ENCODE measurements around the gene EPHB2.

The EPHB2 gene

GRCh38 chr1:22829309-22829989 lies 118.8 kb downstream of the EPHB2 start:
- Histone ChIP-seq H3K27ac (ENCODE audit: extremely low read depth, low read depth, low read length) (no peak overlapping the region), H3K4me3 (ENCODE audit: low read depth, low read length) (no peak overlapping the region), H3K4me1 (ENCODE audit: control insufficient read depth, insufficient read depth, low read length) (no peaks in the 10 kb centered on the region), H3K36me3 (ENCODE audit: control insufficient read depth in 2 of 2, insufficient read depth in 1 of 2, low read length in 2 of 2) (no peaks in the 10 kb centered on the region), H3K9me3 (ENCODE audit: control insufficient read depth, insufficient read depth, low read depth, low read length) (no peaks in the 10 kb centered on the region)
- CTCF ChIA-PET: no interaction called here
- POLR2A ChIA-PET: no interaction called here
- TF ChIP-seq KLF1 (tag by site-specific recombination; IDR thresholded peaks at IDR 0.05) (peak; percentile 89), ZFP69B (tag by site-specific recombination; IDR thresholded peaks at IDR 0.05) (0 out of 2 replicates have a peak, but pooled peaks have one; percentile 22), ZNF791 (tag by site-specific recombination; IDR thresholded peaks at IDR 0.05) (no peak)

GRCh38 chr1:22830041-22830566 lies 119.5 kb downstream of the EPHB2 start:
- CTCF ChIA-PET: no interaction called here
- no peaks in the 10 kb centered on the region for H3K4me1 ChIP-seq (ENCODE audit: control insufficient read depth, insufficient read depth, low read length)

DNA sequence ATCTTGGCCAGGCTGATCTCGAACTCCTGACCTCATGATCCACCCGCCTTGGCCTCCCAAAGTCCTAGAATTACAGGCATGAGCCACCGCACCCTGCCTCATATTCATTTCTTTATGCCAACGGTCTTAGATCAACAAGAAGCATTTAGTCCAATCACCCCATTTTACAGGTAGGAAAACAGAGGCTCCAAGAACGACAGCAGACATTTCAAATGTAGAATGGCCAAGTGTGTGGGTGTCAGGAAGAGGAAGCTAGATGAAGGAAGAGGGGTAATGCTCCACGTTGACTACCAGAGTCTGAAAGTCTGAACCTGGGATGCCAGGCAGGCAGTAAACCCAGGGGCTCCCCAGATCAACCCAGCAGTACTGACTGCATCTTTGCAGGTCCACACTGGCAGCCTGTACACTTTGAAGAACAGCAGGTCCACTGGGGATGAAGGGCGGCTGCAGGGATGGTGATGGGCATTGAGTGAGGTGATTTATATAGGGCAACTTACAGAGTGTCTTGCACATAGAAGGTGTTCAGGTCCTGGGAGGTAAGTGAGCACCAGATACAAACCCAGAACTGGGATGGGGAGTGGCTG lies 120.2 kb downstream of the EPHB2 start:
- CTCF ChIA-PET: no interaction called here
- Histone ChIP-seq H3K4me3 (ENCODE audit: low read depth, low read length) (no peak overlapping the region), H3K4me1 (ENCODE audit: control insufficient read depth, insufficient read depth, low read length) (no peaks in the 10 kb centered on the region), H3K9me3 (ENCODE audit: control insufficient read depth, insufficient read depth, low read depth, low read length) (no peaks in the 10 kb centered on the region), H3K27ac (ENCODE audit: extremely low read depth, low read depth, low read length) (no peak overlapping the region), H3K36me3 (ENCODE audit: control insufficient read depth in 2 of 2, insufficient read depth in 1 of 2, low read length in 2 of 2) (no peaks in the 10 kb centered on the region)
- POLR2A ChIA-PET: no interaction called here
- TF ChIP-seq ZNF24 (tag by site-specific recombination; IDR thresholded peaks at IDR 0.05) (no peak), ZNF501 (tag by site-specific recombination; IDR thresholded peaks at IDR 0.05) (no peak), ZNF292 (tag by site-specific recombination; IDR thresholded peaks at IDR 0.05; ENCODE audit: borderline replicate concordance, low read depth) (no peak), ZNF169 (tag by site-specific recombination; IDR thresholded peaks at IDR 0.05) (no peak), ZNF654 (tag by site-specific recombination; IDR thresholded peaks at IDR 0.05; ENCODE audit: low read depth) (no peak), ZBTB26 (tag by site-specific recombination; optimal IDR thresholded peaks at IDR 0.05) (no peak), ZNF610 (tag by site-specific recombination; IDR thresholded peaks at IDR 0.05; ENCODE audit: borderline replicate concordance) (no peak)

More at GRCh38 chr1:22830041-22830566, 119.5 kb downstream of the EPHB2 start:
- H3K36me3 ChIP-seq (ENCODE audit: control insufficient read depth in 2 of 2, insufficient read depth in 1 of 2, low read length in 2 of 2): no peaks in the 10 kb centered on the region
- no peak overlapping the region for H3K27ac ChIP-seq (ENCODE audit: extremely low read depth, low read depth, low read length)
- H3K9me3 ChIP-seq (ENCODE audit: control insufficient read depth, insufficient read depth, low read depth, low read length): no peaks in the 10 kb centered on the region
- POLR2A ChIA-PET: no interaction called here
- TF ChIP-seq, protein P1, sequence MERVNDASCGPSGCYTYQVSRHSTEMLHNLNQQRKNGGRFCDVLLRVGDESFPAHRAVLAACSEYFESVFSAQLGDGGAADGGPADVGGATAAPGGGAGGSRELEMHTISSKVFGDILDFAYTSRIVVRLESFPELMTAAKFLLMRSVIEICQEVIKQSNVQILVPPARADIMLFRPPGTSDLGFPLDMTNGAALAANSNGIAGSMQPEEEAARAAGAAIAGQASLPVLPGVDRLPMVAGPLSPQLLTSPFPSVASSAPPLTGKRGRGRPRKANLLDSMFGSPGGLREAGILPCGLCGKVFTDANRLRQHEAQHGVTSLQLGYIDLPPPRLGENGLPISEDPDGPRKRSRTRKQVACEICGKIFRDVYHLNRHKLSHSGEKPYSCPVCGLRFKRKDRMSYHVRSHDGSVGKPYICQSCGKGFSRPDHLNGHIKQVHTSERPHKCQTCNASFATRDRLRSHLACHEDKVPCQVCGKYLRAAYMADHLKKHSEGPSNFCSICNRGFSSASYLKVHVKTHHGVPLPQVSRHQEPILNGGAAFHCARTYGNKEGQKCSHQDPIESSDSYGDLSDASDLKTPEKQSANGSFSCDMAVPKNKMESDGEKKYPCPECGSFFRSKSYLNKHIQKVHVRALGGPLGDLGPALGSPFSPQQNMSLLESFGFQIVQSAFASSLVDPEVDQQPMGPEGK (tag by site-specific recombination; IDR thresholded peaks at IDR 0.05): no peak
- no peak for TF ChIP-seq ZNF449 (tag by site-specific recombination; IDR thresholded peaks at IDR 0.05)
- H3K4me3 ChIP-seq (ENCODE audit: low read depth, low read length): no peak overlapping the region

Data from HEK293 (cell line).